Fibroblast of the aortic adventitia (primary cell): ENCODE data around the gene ETV5. TPM values are rescaled to one million over a fixed set of nuclear protein-coding genes. Genes with fewer than 3 reads are reported as not detected.
A peak's percentile ranks its signal among the peaks of the same experiment; 100 is the strongest.

Experiments used
- DNase-seq: peaks from one replicate; pipeline ENCODE4 v3.0.0-alpha.2; 2010; ENCODE audit warnings: low read depth
- H3K4me3 ChIP-seq: 2 replicates; pipeline ENCODE4 v1.5.1; 2011; ENCODE audit warnings: low read depth, mild to moderate bottlenecking, control low read depth, low read length, moderate library complexity
- CTCF ChIP-seq: IDR thresholded peaks from 2 replicates; pipeline ENCODE4 v1.5.1; 2011; ENCODE audit warnings: mild to moderate bottlenecking, low read length, control low read depth, inconsistent platforms; ENCODE audit not compliant: insufficient read depth
- total RNA-seq: library from RNA; depleted of rRNA; stranded (reverse); fragments of >200 nt; gene quantifications from 2 replicates; pipeline ENCODE4 v1.2.3, GENCODE V29; 2012; ENCODE audit warnings: low replicate concordance

ETV5 gene
- total RNA-seq, 1 donor, result 78.8 TPM

GRCh38 chr3:186115239-186115996, 6.5 kb upstream of the ETV5 start:
- H3K4me3 ChIP-seq, result no peak overlapping the region
- DNase-seq, result no peak
- TF ChIP-seq CTCF, result no peak

- H3K4me3 ChIP-seq, result no peak overlapping the region
- DNase-seq, result no peak
- no peak for TF ChIP-seq CTCF
These were observed 2.4 kb upstream of the ETV5 start for GRCh38 chr3:186110975-186111974.

- H3K4me3 ChIP-seq, result peak overlapping the region; percentile 74
- DNase-seq, result peak; percentile 44
- TF ChIP-seq CTCF, result no peak
These were observed 1.3 kb upstream of the ETV5 start for GRCh38 chr3:186109897-186110803.

- no peak for TF ChIP-seq CTCF
- peak; percentile 59 for DNase-seq
- H3K4me3 ChIP-seq, result peak overlapping the region; percentile 87
These were observed 566 bp downstream of the ETV5 start for GRCh38 chr3:186108106-186108940.

- H3K4me3 ChIP-seq, result peak overlapping the region; percentile 87
- peak; percentile 72 for DNase-seq
- no peak for TF ChIP-seq CTCF
These were observed 1.4 kb downstream of the ETV5 start for GRCh38 chr3:186107215-186108105.
